Endothelial cell (in vitro differentiated cells): ENCODE results near the gene ANKS1A. TPM values are rescaled to one million over a fixed set of nuclear protein-coding genes. Genes with fewer than 3 reads are reported as not detected.

Experiments used
- DNase-seq: peaks from one replicate; pipeline ENCODE4 v3.0.0; 2021; ENCODE audit warnings: low spot score
- H3K27ac Mint-ChIP-seq: one replicate; pipeline ENCODE4 v1.8.0; 2021; ENCODE audit warnings: mixed read lengths, inconsistent platforms; ENCODE audit not compliant: unreplicated experiment
- H3K27me3 Mint-ChIP-seq: one replicate; pipeline ENCODE4 v1.8.0; 2021; ENCODE audit warnings: mild to moderate bottlenecking, moderate library complexity, mixed read lengths, inconsistent platforms; ENCODE audit not compliant: unreplicated experiment
- H3K36me3 Mint-ChIP-seq: one replicate; pipeline ENCODE4 v1.8.0; 2021; ENCODE audit warnings: mild to moderate bottlenecking, low read depth, mixed read lengths, inconsistent platforms; ENCODE audit not compliant: unreplicated experiment
- H3K4me1 Mint-ChIP-seq: one replicate; pipeline ENCODE4 v1.8.0; 2021; ENCODE audit warnings: mild to moderate bottlenecking, mixed read lengths, inconsistent platforms; ENCODE audit not compliant: unreplicated experiment
- H3K4me3 Mint-ChIP-seq: one replicate; pipeline ENCODE4 v1.8.0; 2021; ENCODE audit warnings: mild to moderate bottlenecking, mixed read lengths, inconsistent platforms; ENCODE audit not compliant: unreplicated experiment
- H3K9me3 Mint-ChIP-seq: one replicate; pipeline ENCODE4 v1.8.0; 2021; ENCODE audit warnings: mixed read lengths, inconsistent platforms; ENCODE audit not compliant: unreplicated experiment
- total RNA-seq: library from RNA; stranded (reverse); fragmentation: NEBNext Ultra II Directional; extraction: Animal tissue kit (Norgen Biotek cat#: 25700); gene quantifications from one replicate; pipeline ENCODE4 v1.2.1, GENCODE V29; 2021; ENCODE audit not compliant: unreplicated experiment
- TF ChIP-seq, protein P1 (sequence below): fragments of 200-600 bp; sonication (generic); IDR thresholded peaks from one replicate; pipeline ENCODE4 v1.5.0; 2021; ENCODE audit warnings: antibody characterized with exemption; ENCODE audit not compliant: unreplicated experiment

Gene ANKS1A
- total RNA-seq, 1 donor from 2014 or later = 20.1 TPM

DNA sequence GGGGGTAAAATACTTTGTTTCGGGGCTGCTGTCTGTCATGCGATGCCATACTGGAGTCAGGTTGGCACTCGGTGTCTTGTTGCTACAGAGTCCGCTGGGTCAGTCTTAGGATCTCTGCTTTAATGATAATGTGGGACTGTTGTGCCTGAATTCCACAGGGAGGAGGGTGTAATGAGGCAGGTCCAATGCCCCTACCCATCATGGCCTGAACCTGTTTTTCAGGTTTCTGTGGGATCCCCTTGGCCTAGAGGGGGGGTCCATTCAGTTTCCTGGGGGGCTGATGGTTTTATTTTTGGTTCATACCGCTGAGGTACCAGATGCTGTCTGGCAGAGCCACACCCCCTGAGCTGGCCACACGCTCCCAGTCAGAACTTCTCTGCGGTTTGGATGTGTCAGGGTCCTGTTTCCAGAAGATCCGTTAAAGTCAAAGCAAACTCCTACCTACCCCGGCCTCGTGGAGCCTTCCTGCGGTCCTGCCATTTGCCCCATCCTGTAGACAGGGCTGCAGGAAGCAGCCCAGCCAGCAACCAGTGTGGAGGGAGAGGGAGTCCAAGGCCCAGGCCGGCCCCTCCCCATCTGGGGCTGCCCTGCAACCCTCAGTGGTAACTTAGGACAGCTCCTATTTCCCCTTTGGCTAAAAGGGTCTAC is 182.4 kb downstream of the ANKS1A start:
- Mint-ChIP-seq H3K9me3 (no peaks in the 10 kb centered on the region), H3K4me3 (no peak overlapping the region), H3K27ac (no peak overlapping the region), H3K27me3 (no peaks in the 10 kb centered on the region), H3K4me1 (no peaks in the 10 kb centered on the region), H3K36me3 (peaks cover 4% of the 10 kb centered on the region)
- DNase-seq = no peak
- TF ChIP-seq, protein P1, sequence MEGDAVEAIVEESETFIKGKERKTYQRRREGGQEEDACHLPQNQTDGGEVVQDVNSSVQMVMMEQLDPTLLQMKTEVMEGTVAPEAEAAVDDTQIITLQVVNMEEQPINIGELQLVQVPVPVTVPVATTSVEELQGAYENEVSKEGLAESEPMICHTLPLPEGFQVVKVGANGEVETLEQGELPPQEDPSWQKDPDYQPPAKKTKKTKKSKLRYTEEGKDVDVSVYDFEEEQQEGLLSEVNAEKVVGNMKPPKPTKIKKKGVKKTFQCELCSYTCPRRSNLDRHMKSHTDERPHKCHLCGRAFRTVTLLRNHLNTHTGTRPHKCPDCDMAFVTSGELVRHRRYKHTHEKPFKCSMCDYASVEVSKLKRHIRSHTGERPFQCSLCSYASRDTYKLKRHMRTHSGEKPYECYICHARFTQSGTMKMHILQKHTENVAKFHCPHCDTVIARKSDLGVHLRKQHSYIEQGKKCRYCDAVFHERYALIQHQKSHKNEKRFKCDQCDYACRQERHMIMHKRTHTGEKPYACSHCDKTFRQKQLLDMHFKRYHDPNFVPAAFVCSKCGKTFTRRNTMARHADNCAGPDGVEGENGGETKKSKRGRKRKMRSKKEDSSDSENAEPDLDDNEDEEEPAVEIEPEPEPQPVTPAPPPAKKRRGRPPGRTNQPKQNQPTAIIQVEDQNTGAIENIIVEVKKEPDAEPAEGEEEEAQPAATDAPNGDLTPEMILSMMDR = no peak

GRCh38 chr6:35072051-35072697 is 183.1 kb downstream of the ANKS1A start:
- no peak for DNase-seq
- no peaks in the 10 kb centered on the region for H3K9me3 Mint-ChIP-seq
- no peaks in the 10 kb centered on the region for H3K4me1 Mint-ChIP-seq
- H3K36me3 Mint-ChIP-seq = peaks cover 8% of the 10 kb centered on the region
- H3K27ac Mint-ChIP-seq = no peak overlapping the region
- H3K4me3 Mint-ChIP-seq = no peak overlapping the region
- H3K27me3 Mint-ChIP-seq = no peaks in the 10 kb centered on the region
- TF ChIP-seq, protein P1 = no peak

- Mint-ChIP-seq H3K4me1 (no peaks in the 10 kb centered on the region), H3K36me3 (peaks cover 10% of the 10 kb centered on the region), H3K27ac (no peak overlapping the region)
These were observed 183.6 kb downstream of the ANKS1A start for GRCh38 chr6:35072698-35073055.

DNA sequence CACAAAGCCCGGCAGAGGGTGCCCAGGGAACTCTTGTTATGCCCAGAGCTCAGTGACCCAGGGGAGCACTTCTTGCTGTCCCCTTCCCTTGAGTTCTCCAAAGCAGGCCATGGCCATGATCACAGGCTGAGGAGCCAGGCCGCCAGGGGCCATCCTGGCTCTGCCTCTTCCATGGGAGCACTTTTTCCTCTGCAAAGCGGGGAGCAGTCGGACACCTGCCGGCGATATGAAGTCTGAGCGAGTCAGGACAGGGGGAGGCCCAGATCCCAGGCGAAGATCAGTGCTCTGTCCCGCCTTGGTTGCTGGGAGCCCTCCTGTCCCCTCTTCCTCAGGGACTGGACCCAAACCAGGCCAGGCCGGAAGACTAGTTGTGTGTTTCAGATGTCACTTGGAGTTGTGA is 184.2 kb downstream of the ANKS1A start:
- Mint-ChIP-seq H3K36me3 (peaks cover 10% of the 10 kb centered on the region), H3K4me1 (no peaks in the 10 kb centered on the region), H3K27ac (no peak overlapping the region), H3K9me3 (no peaks in the 10 kb centered on the region), H3K4me3 (no peak overlapping the region), H3K27me3 (no peaks in the 10 kb centered on the region)
- DNase-seq = no peak
- TF ChIP-seq, protein P1 = no peak

More at GRCh38 chr6:35072698-35073055, 183.6 kb downstream of the ANKS1A start:
- TF ChIP-seq, protein P1 = no peak
- no peaks in the 10 kb centered on the region for H3K9me3 Mint-ChIP-seq
- no peaks in the 10 kb centered on the region for H3K27me3 Mint-ChIP-seq
- H3K4me3 Mint-ChIP-seq = no peak overlapping the region
- DNase-seq = no peak

- Mint-ChIP-seq H3K27me3 (no peaks in the 10 kb centered on the region), H3K27ac (no peak overlapping the region), H3K9me3 (no peaks in the 10 kb centered on the region), H3K4me3 (no peak overlapping the region), H3K4me1 (no peaks in the 10 kb centered on the region), H3K36me3 (peaks cover 10% of the 10 kb centered on the region)
- no peak for DNase-seq
- TF ChIP-seq, protein P1 = no peak
These were observed 184.9 kb downstream of the ANKS1A start for GRCh38 chr6:35073766-35074471.
